Measurements from ENCODE around the gene C9orf78. TPM values are rescaled to one million over a fixed set of nuclear protein-coding genes. Genes with fewer than 3 reads are reported as not detected.

Gene C9orf78
- polyA plus RNA-seq, 3 donors from 2014 or later = 147 to 196 (median 173) TPM

DNA sequence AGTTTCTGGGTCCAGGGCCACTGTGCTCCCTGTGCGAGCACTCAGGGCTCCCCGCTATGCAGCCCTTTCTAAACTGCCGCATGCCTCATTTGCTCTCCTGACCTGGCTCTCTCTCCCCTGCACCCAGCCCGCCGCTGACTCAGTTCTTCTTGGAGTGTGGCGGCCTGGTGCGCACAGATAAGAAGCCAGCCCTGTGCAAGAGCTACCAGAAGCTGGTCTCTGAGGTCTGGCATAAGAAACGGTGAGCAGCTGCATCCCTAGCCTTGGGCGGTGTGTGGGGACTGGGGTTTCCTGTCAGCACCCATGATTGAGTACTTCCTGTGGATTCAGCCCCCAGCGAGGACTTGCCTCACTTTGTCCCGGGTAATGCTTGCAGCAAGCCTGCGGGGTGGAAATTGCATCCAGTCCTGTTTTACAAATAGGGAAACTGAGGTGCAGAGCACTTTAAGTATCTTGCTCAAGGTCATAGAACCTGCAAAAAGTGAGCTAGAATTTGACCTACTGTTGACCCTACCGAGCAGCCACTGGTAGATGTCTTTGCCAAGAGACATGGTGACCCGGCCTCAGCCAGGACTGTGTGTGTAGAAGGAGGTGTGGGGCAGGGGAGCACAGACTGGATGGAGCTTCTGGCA, 28.1 kb upstream of the C9orf78 start:
- Mint-ChIP-seq H3K4me1 (peaks cover 47 to 59% of the 10 kb centered on the region in 2 donors), H3K27ac (peak overlapping the region; percentile 73 to 96 (median 88)), H3K27me3 (ENCODE audit: low read depth in 3 of 3) (peaks cover 2 to 9% (median 2%) of the 10 kb centered on the region in 3 donors), H3K36me3 (peaks cover 6 to 37% (median 24%) of the 10 kb centered on the region in 3 donors), H3K4me3 (peak overlapping the region; percentile 62 to 75 (median 69)), H3K9me3 (no peaks in the 10 kb centered on the region)
- DNase-seq = peak; percentile 70 to 79 (median 71)

DNA sequence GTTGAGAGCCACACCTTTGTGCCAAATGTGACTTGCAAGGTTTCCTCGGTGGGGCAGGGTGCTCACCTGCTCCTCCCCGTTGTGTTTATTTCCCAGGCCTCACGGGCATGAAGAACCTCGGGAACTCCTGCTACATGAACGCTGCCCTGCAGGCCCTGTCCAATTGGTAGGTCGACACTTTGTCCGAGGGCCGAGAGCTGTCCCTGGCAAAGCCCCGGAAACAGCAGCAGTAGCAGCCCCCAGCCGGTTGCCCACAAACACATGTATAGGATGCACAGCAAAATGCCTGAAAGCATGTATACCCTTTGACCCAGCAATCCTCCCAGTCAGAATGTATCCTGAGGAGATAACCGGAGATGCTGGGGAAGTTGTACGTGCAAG, 26.4 kb upstream of the C9orf78 start:
- Mint-ChIP-seq H3K27ac (peak overlapping the region in 4 of 6 donors; percentile 59 to 85 (median 80)), H3K36me3 (peaks cover 6 to 43% (median 26%) of the 10 kb centered on the region in 3 donors), H3K4me1 (peaks cover 35 to 46% of the 10 kb centered on the region in 2 donors), H3K9me3 (no peaks in the 10 kb centered on the region), H3K27me3 (ENCODE audit: low read depth in 3 of 3) (peaks cover 2 to 9% (median 3%) of the 10 kb centered on the region in 3 donors), H3K4me3 (peak overlapping the region; percentile 4 to 62 (median 38))
- DNase-seq = no peak

DNA sequence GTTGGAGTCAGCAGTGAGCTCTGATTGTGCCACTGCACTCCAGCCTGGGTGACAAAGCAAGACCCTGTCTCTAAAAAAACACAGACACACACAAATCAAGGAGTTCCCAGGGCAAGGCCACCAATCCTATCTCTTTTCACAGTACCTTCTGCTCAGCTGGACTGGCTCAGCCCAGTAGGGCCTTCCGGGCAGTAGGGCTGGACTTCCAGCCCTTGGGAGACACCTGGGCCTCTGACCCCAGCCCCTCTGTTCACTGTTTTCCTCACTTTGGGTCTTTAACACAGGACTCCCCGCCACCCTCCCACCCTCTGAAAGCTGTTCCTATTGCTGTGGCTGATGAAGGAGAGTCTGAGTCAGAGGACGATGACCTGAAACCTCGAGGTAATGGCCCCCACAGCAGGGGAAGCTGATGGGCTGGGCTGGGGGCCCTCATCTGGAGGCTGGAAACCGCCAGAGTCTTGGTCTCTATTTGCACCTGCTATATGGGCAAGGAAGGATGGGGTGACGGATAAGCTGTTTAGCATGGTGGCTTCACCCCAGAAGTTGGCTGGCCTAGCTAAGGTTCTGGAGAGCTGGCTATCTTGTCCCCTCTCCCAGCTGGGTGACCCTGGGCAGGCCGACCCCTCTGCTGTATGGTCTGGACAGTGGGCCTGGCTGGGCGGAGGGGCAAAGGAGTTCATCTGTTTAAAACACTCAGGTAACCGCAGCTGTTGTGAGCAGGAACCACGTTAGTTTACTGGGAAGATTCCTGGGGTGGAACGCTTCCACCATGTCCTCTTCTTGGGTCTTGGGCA, 25.8 kb upstream of the C9orf78 start:
- Mint-ChIP-seq H3K4me3 (peak overlapping the region in 1 of 5 donors; percentile 33), H3K36me3 (peaks cover 8 to 42% (median 27%) of the 10 kb centered on the region in 3 donors), H3K9me3 (no peaks in the 10 kb centered on the region), H3K27ac (peak overlapping the region in 2 of 6 donors; percentile 10 to 84), H3K27me3 (ENCODE audit: low read depth in 3 of 3) (peaks cover 2 to 9% (median 3%) of the 10 kb centered on the region in 3 donors), H3K4me1 (peaks cover 36 to 46% of the 10 kb centered on the region in 2 donors)
- no peak for DNase-seq

DNA sequence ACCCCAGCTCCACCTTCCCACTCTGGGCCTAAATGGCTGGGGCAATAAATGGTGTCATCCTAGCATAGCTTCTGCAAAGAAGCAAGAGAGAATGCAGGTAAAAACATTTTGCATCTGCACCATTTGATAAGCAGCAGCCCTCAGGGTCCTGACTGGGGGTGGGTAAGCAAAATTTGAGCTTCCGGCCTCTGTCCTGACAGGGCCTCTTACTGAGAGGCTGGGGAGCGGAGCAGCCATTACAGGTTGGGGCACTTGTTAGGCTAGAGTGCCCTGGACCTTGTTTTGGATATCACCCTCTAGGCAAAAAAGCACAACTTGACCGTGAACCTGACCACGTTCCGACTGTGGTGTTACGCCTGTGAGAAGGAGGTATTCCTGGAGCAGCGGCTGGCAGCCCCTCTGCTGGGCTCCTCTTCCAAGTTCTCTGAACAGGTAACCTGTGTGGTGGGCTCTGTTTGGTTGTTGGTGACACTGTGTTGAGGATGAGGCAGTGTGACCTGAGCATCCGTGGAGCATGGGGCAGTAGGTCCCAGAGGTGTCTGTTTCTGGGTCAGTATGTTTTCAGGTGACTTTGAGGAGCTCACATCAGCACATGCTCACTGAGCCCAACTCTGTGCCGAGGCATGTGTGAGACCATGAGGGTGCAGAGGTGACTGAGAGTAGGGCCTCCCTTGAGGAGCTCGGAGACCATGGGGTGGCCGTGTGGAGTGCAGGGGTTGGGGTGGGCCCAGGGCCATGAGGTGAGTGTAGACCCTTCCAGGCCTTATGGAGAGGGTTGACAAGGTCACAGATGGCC, 23.3 kb upstream of the C9orf78 start:
- H3K27ac Mint-ChIP-seq = peak overlapping the region in 3 of 6 donors; percentile 53 to 80 (median 62)

DNA sequence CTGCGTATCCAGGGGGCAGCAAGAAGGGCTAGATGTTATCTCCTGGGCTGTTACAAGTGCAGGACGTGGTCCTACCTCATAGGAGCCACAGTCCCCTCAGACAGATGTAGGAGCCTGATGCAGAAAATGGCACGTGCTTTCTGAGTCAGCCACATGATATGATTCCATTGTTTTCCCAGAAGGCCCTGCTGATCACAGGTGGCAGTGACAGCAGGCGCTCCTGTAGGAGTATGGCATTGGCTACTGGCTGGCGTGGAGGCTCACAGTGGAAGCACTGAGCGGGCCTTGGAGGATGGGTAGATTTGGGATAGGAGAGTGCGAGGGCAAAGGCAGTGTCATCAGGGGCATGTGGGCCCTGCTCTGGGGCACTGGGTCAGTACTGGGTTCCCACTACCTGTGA, 22.1 kb upstream of the C9orf78 start:
- Mint-ChIP-seq H3K36me3 (peaks cover 24 to 57% (median 39%) of the 10 kb centered on the region in 3 donors), H3K9me3 (no peaks in the 10 kb centered on the region), H3K4me3 (no peak overlapping the region), H3K27ac (peak overlapping the region in 1 of 6 donors; percentile 40), H3K27me3 (ENCODE audit: low read depth in 3 of 3) (peaks cover 2 to 9% (median 4%) of the 10 kb centered on the region in 3 donors), H3K4me1 (peaks cover 37 to 48% of the 10 kb centered on the region in 2 donors)
- DNase-seq = no peak

More for the DNA sequence above, 23.3 kb upstream of the C9orf78 start:
- peaks cover 46 to 54% of the 10 kb centered on the region in 2 donors for H3K4me1 Mint-ChIP-seq
- H3K36me3 Mint-ChIP-seq = peaks cover 19 to 55% (median 38%) of the 10 kb centered on the region in 3 donors
- H3K27me3 Mint-ChIP-seq (ENCODE audit: low read depth in 3 of 3) = peaks cover 2 to 9% (median 4%) of the 10 kb centered on the region in 3 donors
- no peak for DNase-seq
- no peaks in the 10 kb centered on the region for H3K9me3 Mint-ChIP-seq
- H3K4me3 Mint-ChIP-seq = no peak overlapping the region

DNA sequence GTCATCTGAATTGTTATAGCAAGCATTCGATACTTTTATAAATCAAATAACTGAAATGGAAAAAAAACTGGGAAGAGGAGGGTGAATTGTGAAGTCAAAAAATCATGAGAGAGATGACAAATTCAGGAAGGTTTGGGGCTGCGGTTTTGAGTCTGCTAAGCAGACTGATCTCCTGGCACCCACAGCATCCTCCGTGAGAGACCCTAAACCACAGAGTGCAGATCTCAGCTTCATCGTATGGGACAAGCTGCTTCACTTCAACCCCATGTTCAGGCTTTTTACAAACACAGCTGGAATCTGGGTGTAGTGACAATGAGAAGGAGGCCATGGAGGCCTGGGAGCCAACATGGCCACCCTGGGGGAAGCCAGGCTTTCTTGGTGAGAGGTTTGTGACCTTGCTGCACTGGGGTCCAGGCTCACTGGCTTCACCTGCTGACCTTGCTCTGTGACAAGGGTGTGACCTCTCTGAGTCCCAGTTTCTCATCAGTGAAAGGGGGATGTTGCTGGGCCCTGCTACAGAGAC, 19.6 kb upstream of the C9orf78 start:
- Mint-ChIP-seq H3K27ac (peak overlapping the region; percentile 3 to 77 (median 46)), H3K9me3 (no peaks in the 10 kb centered on the region), H3K27me3 (ENCODE audit: low read depth in 3 of 3) (peaks cover 2 to 6% (median 4%) of the 10 kb centered on the region in 3 donors), H3K4me3 (peak overlapping the region; percentile 15 to 77 (median 62)), H3K4me1 (peaks cover 33 to 44% of the 10 kb centered on the region in 2 donors), H3K36me3 (peaks cover 30 to 66% (median 50%) of the 10 kb centered on the region in 3 donors)
- peak; percentile 43 to 55 (median 47) for DNase-seq

DNA sequence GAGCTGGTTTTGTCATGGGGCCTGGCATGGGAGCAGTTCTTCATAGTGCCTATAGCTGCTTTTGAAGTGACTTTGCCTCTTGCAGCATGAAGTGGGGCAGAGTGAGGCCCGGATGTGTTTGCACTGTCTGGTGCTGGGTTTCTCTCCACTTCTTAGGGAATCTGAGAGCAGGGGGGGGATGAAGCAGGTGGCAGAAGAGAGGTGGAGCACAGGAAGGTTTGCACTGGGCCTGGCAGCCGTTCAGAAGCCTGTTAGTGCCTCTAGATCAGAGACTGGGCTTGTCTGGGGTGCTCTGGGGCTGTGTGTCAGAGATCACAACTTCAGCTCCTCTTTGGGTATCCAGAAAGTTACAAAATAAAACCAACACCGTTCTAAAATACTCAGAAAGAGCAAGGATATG, 18.5 kb upstream of the C9orf78 start:
- peak overlapping the region in 2 of 6 donors; percentile 28 to 60 for H3K27ac Mint-ChIP-seq
- H3K36me3 Mint-ChIP-seq = peaks cover 30 to 64% (median 50%) of the 10 kb centered on the region in 3 donors
- H3K4me1 Mint-ChIP-seq = peaks cover 33 to 46% of the 10 kb centered on the region in 2 donors
- no peak for DNase-seq
- H3K27me3 Mint-ChIP-seq (ENCODE audit: low read depth in 3 of 3) = peaks cover 2 to 4% (median 3%) of the 10 kb centered on the region in 3 donors
- peak overlapping the region in 3 of 5 donors; percentile 14 to 77 (median 45) for H3K4me3 Mint-ChIP-seq
- H3K9me3 Mint-ChIP-seq = no peaks in the 10 kb centered on the region

DNA sequence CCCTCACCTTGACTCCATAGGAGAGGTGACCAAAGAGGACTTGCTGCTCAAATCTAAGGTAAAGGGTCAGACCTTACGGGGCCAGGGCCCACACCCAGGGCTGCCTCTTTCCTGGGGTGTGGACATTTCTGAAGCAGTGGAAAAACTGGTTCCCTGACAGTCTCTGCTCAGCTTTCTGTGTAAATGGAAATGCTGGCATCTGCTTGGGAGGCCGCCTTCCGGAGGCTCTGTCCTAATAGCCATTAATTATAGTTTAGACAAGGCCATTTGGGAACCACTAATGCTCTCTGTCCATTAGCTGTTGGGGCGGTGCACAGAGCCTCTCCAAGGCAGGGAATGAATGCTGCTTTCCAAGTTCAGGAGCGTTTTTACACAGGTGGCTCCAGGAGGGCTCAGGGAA, 17.5 kb upstream of the C9orf78 start:
- Mint-ChIP-seq H3K27ac (no peak overlapping the region), H3K36me3 (peaks cover 30 to 56% (median 50%) of the 10 kb centered on the region in 3 donors)

DNA sequence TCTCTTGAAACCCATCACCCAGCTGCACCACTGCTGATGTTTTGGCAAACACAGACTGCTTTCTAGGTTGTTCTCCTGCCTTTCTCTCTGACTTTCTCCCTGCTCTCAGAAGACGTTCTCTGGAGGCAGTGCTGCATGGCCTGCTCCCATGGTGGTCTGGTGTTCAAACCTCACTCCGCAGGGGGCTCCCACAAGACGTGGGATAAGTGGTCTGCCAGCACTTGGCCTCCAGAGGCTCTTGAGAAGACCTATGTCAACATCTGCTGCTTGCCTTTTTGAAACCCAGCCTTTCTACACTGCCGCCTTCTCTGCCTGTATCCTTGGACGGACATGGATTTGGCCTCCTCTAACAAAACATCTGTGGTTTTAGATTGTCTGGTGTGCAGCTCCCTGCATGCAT, 16.7 kb upstream of the C9orf78 start:
- Mint-ChIP-seq H3K36me3 (peaks cover 30 to 57% (median 45%) of the 10 kb centered on the region in 3 donors), H3K9me3 (no peaks in the 10 kb centered on the region), H3K4me3 (no peak overlapping the region), H3K4me1 (peaks cover 33 to 46% of the 10 kb centered on the region in 2 donors), H3K27me3 (ENCODE audit: low read depth in 3 of 3) (peaks cover 0 to 4% (median 2%) of the 10 kb centered on the region in 3 donors), H3K27ac (peak overlapping the region in 1 of 6 donors; percentile 55)
- no peak for DNase-seq

More for the DNA sequence above, 17.5 kb upstream of the C9orf78 start:
- Mint-ChIP-seq H3K4me3 (no peak overlapping the region), H3K4me1 (peaks cover 33 to 46% of the 10 kb centered on the region in 2 donors), H3K27me3 (ENCODE audit: low read depth in 3 of 3) (peaks cover 2 to 4% (median 2%) of the 10 kb centered on the region in 3 donors), H3K9me3 (no peaks in the 10 kb centered on the region)
- no peak for DNase-seq

DNA sequence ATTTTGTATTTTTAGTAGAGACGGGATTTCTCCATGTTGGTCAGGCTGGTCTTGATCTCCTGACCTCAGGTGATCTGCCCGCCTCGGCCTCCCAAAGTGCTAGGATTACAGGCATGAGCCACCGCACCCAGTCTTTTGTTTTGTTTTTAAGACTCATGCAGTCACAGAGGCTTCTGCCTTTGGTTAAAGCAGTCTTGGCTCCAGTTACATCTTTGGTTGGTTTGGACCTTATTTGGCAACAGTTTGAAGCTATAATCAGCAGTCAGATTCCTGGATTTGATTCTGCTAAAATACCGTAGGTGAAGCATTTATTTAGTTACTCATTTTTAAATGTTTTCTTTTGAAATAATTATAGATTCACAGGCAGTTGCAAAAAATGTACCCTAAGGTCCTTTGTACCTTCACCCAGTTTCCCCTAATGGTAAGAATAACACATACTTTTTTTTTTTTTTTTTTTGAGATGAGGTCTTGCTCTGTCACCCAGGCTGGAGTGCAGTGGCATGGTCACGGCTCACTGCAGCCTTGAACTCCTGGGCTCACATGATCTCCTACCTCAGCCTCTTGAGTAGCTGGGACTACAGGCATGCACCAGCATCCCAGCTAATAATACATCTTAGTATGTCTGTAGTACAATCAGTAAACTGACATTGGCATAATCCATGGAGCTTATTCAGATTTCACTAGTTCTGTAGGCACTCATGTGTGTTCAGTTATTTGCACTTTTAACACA, 15.9 kb upstream of the C9orf78 start:
- Mint-ChIP-seq H3K4me1 (peaks cover 28 to 38% of the 10 kb centered on the region in 2 donors), H3K27me3 (ENCODE audit: low read depth in 3 of 3) (peaks cover 0 to 4% (median 2%) of the 10 kb centered on the region in 3 donors), H3K36me3 (peaks cover 29 to 51% (median 44%) of the 10 kb centered on the region in 3 donors), H3K9me3 (no peaks in the 10 kb centered on the region), H3K4me3 (no peak overlapping the region), H3K27ac (peak overlapping the region in 1 of 6 donors; percentile 12)
- no peak for DNase-seq

DNA sequence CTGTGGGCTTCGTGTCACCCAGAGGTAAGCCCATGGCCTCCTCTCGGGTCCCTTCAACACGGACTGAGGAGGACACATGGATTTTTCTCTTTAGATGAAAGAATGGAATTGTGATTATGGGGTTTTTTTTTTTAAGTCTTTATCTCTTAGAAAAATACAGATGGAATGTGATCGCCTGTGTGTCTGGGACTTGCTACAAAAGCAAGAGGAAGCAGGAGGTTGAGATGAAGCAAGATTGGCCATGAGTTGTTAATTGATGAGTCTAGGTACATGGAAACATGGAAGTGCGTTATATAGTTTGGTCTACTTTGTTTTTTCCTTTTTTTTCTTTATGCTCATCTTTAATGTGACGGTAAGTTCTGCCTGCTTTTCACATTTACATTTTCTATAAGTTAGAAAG, 14.8 kb upstream of the C9orf78 start:
- DNase-seq = no peak
- no peak overlapping the region for H3K4me3 Mint-ChIP-seq
- H3K9me3 Mint-ChIP-seq = no peaks in the 10 kb centered on the region
- H3K36me3 Mint-ChIP-seq = peaks cover 22 to 43% (median 38%) of the 10 kb centered on the region in 3 donors
- peak overlapping the region in 2 of 6 donors; percentile 9 to 31 for H3K27ac Mint-ChIP-seq
- H3K4me1 Mint-ChIP-seq = peaks cover 26 to 36% of the 10 kb centered on the region in 2 donors
- H3K27me3 Mint-ChIP-seq (ENCODE audit: low read depth in 3 of 3) = peaks cover 0 to 2% (median 2%) of the 10 kb centered on the region in 3 donors

DNA sequence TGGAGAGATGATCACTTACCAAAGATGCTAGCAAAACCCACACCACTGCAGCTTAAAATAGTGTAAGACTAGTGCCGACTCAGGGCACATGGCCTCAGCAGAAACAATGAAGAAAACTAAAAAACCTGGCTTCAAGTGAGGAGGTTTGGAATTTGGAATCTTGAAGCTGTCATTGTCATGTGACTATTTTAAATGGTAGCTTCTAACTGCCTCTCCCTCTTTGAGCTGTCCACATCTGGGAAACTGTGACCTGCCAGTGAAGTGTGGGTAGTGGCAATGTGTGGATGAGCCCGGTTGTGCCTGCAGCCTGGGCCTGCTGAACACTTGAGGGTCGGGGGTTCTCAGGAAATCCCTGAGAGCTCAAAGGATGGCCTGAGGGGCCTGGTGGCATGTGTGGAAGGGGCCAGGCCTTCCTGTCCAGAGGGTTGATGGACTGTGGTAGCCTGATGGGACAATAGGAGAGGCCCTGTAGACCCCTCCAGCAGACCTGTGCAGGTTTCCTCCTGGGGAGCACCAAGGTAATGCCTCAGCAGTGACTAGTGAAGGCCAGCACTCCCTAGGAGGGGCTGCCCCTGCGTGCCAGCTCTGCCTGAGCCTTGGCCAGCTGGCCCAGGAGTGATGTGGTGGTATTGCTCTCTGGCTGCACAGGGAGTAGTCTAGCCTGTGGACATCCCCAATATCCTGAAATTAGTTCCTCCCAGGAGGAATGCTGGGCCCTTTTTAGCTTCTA, 13.8 kb upstream of the C9orf78 start:
- Mint-ChIP-seq H3K36me3 (peaks cover 12 to 33% (median 29%) of the 10 kb centered on the region in 3 donors), H3K4me1 (peaks cover 15 to 27% of the 10 kb centered on the region in 2 donors), H3K9me3 (no peaks in the 10 kb centered on the region), H3K4me3 (no peak overlapping the region), H3K27ac (no peak overlapping the region), H3K27me3 (ENCODE audit: low read depth in 3 of 3) (peaks cover 0 to 2% (median 0%) of the 10 kb centered on the region in 3 donors)
- no peak for DNase-seq

All from immature natural killer cell (primary cell).